ENCODE data around the gene B3GNT8.

DNA sequence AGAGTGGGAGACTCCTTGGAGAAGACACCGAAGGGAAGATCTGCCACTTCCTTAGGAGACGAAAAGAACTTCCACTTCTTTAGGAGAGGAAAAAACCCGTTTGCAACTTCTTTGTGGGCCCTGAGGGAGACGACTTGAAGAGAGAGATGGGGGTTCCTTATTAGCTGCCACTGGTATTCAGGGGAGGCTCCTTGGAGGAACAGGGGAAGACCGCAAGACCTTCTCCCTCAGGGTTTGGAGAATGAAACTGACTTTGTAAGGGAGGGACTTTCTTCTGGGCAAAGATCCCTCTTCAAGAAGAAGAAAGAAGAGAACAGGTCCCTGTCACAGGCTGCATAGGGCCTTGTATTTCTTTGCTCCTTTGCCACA, 29.1 kb downstream of the B3GNT8 start:
- TF ChIP-seq, protein P1, sequence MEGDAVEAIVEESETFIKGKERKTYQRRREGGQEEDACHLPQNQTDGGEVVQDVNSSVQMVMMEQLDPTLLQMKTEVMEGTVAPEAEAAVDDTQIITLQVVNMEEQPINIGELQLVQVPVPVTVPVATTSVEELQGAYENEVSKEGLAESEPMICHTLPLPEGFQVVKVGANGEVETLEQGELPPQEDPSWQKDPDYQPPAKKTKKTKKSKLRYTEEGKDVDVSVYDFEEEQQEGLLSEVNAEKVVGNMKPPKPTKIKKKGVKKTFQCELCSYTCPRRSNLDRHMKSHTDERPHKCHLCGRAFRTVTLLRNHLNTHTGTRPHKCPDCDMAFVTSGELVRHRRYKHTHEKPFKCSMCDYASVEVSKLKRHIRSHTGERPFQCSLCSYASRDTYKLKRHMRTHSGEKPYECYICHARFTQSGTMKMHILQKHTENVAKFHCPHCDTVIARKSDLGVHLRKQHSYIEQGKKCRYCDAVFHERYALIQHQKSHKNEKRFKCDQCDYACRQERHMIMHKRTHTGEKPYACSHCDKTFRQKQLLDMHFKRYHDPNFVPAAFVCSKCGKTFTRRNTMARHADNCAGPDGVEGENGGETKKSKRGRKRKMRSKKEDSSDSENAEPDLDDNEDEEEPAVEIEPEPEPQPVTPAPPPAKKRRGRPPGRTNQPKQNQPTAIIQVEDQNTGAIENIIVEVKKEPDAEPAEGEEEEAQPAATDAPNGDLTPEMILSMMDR (IDR thresholded peaks at IDR 0.05), result no peak
- TF ChIP-seq POLR2A (IDR thresholded peaks at IDR 0.05), result no peak

Data from testis (tissue), 2 donors.